Thyroid gland (tissue), 4 donors: ENCODE results near the gene LAMA1. TPM values are rescaled to one million over a fixed set of nuclear protein-coding genes. Genes with fewer than 3 reads are reported as not detected.

Experiments used
- DNase-seq, 2 donors: peaks; one replicate each; pipeline ENCODE4 v3.0.0-alpha.2; 2019
- H3K27ac ChIP-seq, 3 donors: fragments of 200-600 bp; sonication (generic); 1 replicate in 2 of 3; 2 replicates in 1 of 3; pipeline ENCODE4 v1.5.1; 2016 to 2019; ENCODE audit warnings: mild to moderate bottlenecking in 1 of 3, moderate library complexity in 1 of 3
- H3K27me3 ChIP-seq: fragments of 200-600 bp; sonication (generic); one replicate; pipeline ENCODE4 v1.5.1; 2019
- H3K36me3 ChIP-seq, 2 donors: fragments of 200-600 bp; sonication (generic); one replicate each; pipeline ENCODE4 v1.5.1; 2016 to 2019
- H3K4me1 ChIP-seq, 2 donors: fragments of 200-600 bp; sonication (generic); one replicate each; pipeline ENCODE4 v1.5.1; 2017 to 2019
- H3K4me3 ChIP-seq, 3 donors: fragments of 200-600 bp; sonication (generic); replicated peaks in 1 of 3; 1 replicate in 2 of 3; 2 replicates in 1 of 3; pipeline ENCODE4 v1.5.1; 2016; ENCODE audit warnings: mild to moderate bottlenecking in 1 of 3
- H3K9me3 ChIP-seq: fragments of 200-600 bp; sonication (generic); one replicate; pipeline ENCODE4 v1.5.1; 2017
- CTCF ChIP-seq, 6 experiments: fragments of 200-600 bp in 3 of 6; fragments of 450-650 bp in 3 of 6; sonication (generic) in 3 of 6; IDR thresholded peaks; one replicate each; pipeline ENCODE4 v1.5.1; 2016 to 2019; ENCODE audit warnings: antibody characterized with exemption in 6 of 6, mild to moderate bottlenecking in 2 of 6, inconsistent platforms in 1 of 6, moderate library complexity in 1 of 6
- POLR2A ChIP-seq, 2 donors: fragments of 450-650 bp; IDR thresholded peaks; one replicate each; pipeline ENCODE4 v1.6.1; 2017; ENCODE audit warnings: antibody characterized with exemption in 2 of 2, mild to moderate bottlenecking in 2 of 2, moderate library complexity in 1 of 2
- WGBS, 2 donors: methylation state at CpG; one replicate each; pipeline ENCODE4 v1.1.5; 2017; 5-methylcytosine and 5-hydroxymethylcytosine counted together
- intact Hi-C: fragments of 100-400 bp; cut with DNase I; formaldehyde crosslinking; loops from one replicate; pipeline ENCODE4 v1.15.1; 2023
- total RNA-seq, 4 donors: library from RNA; depleted of rRNA; stranded (reverse); fragments of >200 nt; gene quantifications; one replicate each; pipeline ENCODE4 v1.2.3, GENCODE V29; 2016

Gene LAMA1
- total RNA-seq, 4 donors from 2014 or later, result 4.2 to 20.7 (median 15.2) TPM

- DNase-seq, result no peak
- no peak for TF ChIP-seq CTCF (IDR thresholded peaks at IDR 0.05)
- no peak for TF ChIP-seq POLR2A (IDR thresholded peaks at IDR 0.05)
These were observed 40.6 kb upstream of the LAMA1 start for GRCh38 chr18:7158216-7158615.

GRCh38 chr18:7157760-7158159, 40.2 kb upstream of the LAMA1 start:
- intact Hi-C loops, result no loop called here
- H3K4me3 ChIP-seq, result no peak overlapping the region
- 47 to 72% methylated on average over 3 of the region's 3 CpGs for WGBS, 2 donors
- no peaks in the 10 kb centered on the region for H3K36me3 ChIP-seq
- H3K27me3 ChIP-seq, result no peaks in the 10 kb centered on the region
- no peaks in the 10 kb centered on the region for H3K4me1 ChIP-seq
- no peak for DNase-seq
- H3K9me3 ChIP-seq, result no peaks in the 10 kb centered on the region
- no peak overlapping the region for H3K27ac ChIP-seq
- TF ChIP-seq POLR2A (IDR thresholded peaks at IDR 0.05) (no peak), CTCF (IDR thresholded peaks at IDR 0.05) (no peak)

More at GRCh38 chr18:7158216-7158615, 40.6 kb upstream of the LAMA1 start:
- no peaks in the 10 kb centered on the region for H3K4me1 ChIP-seq
- no peak overlapping the region for H3K27ac ChIP-seq
- H3K4me3 ChIP-seq, result no peak overlapping the region
- no peaks in the 10 kb centered on the region for H3K27me3 ChIP-seq
- WGBS, 2 donors, result 81 to 86% methylated on average over 10 of the region's 10 CpGs
- H3K36me3 ChIP-seq, result no peaks in the 10 kb centered on the region
- H3K9me3 ChIP-seq, result no peaks in the 10 kb centered on the region
- intact Hi-C loops, result no loop called here

- intact Hi-C loops, result no loop called here
- no peak for TF ChIP-seq POLR2A (IDR thresholded peaks at IDR 0.05)
- no peak for TF ChIP-seq CTCF (IDR thresholded peaks at IDR 0.05)
- no peak for DNase-seq
- no peaks in the 10 kb centered on the region for H3K4me1 ChIP-seq
- no peak overlapping the region for H3K27ac ChIP-seq
- H3K36me3 ChIP-seq, result no peaks in the 10 kb centered on the region
- WGBS, 2 donors, result 90 to 94% methylated on average over 8 of the region's 8 CpGs
- H3K9me3 ChIP-seq, result no peaks in the 10 kb centered on the region
- H3K27me3 ChIP-seq, result no peaks in the 10 kb centered on the region
- H3K4me3 ChIP-seq, result no peak overlapping the region
These were observed 38.3 kb upstream of the LAMA1 start for GRCh38 chr18:7155887-7156286.

- Histone ChIP-seq H3K4me1 (no peaks in the 10 kb centered on the region), H3K27ac (no peak overlapping the region), H3K4me3 (no peak overlapping the region), H3K36me3 (no peaks in the 10 kb centered on the region), H3K27me3 (no peaks in the 10 kb centered on the region), H3K9me3 (no peaks in the 10 kb centered on the region)
- TF ChIP-seq CTCF (IDR thresholded peaks at IDR 0.05) (no peak), POLR2A (IDR thresholded peaks at IDR 0.05) (no peak)
- DNase-seq, result no peak
- intact Hi-C loops, result no loop called here
- WGBS, 2 donors, result 88 to 92% methylated on average over 5 of the region's 5 CpGs
These were observed 37.5 kb upstream of the LAMA1 start for GRCh38 chr18:7155092-7155491.

- WGBS, 2 donors, result 93 to 95% methylated on average over 1 of the region's 1 CpG
These were observed 34.8 kb upstream of the LAMA1 start for GRCh38 chr18:7152440-7152839.

More at GRCh38 chr18:7152440-7152839, 34.8 kb upstream of the LAMA1 start:
- no peaks in the 10 kb centered on the region for H3K36me3 ChIP-seq
- H3K27me3 ChIP-seq, result no peaks in the 10 kb centered on the region
- TF ChIP-seq POLR2A (IDR thresholded peaks at IDR 0.05) (no peak), CTCF (IDR thresholded peaks at IDR 0.05) (no peak)
- peaks cover 0 to 4% of the 10 kb centered on the region in 2 donors for H3K4me1 ChIP-seq
- no peak for DNase-seq
- no peak overlapping the region for H3K4me3 ChIP-seq
- H3K27ac ChIP-seq, result no peak overlapping the region
- no peaks in the 10 kb centered on the region for H3K9me3 ChIP-seq
- intact Hi-C loops, result no loop called here
